ENCODE measurements around the gene BZW2. TPM values are rescaled to one million over a fixed set of nuclear protein-coding genes. Genes with fewer than 3 reads are reported as not detected.
A peak's percentile ranks its signal among the peaks of the same experiment; 100 is the strongest.

BZW2 gene
- total and polyA plus RNA-seq, 4 donors, result 39.0 to 78.5 (median 64.8) TPM

- Histone ChIP-seq H3K4me3 (ENCODE audit: low read depth, low read length) (no peak overlapping the region), H3K9me3 (ENCODE audit: control insufficient read depth, insufficient read depth, low read length) (no peaks in the 10 kb centered on the region), H3K27me3 (ENCODE audit: control insufficient read depth, insufficient read depth, low read length) (no peaks in the 10 kb centered on the region), H3K4me1 (ENCODE audit: control insufficient read depth, insufficient read depth, low read length) (no peaks in the 10 kb centered on the region), H3K27ac (ENCODE audit: low read depth, low read length) (no peak overlapping the region), H3K36me3 (ENCODE audit: control insufficient read depth, insufficient read depth, low read length) (peaks cover 6% of the 10 kb centered on the region)
- WGBS (ENCODE audit: insufficient coverage), result 67% methylated on average over 3 of the region's 3 CpGs
- peak in 1 of 6 donors; percentile 48 for DNase-seq (ENCODE audit: low read depth in 4 of 6, low spot score in 6 of 6)
Measured at GRCh38 chr7:16667355-16667754, 21.4 kb downstream of the BZW2 start.

GRCh38 chr7:16668049-16668858, 22.3 kb downstream of the BZW2 start:
- peak in 1 of 6 donors; percentile 21 for DNase-seq (ENCODE audit: low read depth in 4 of 6, low spot score in 6 of 6)
- no peak overlapping the region for H3K27ac ChIP-seq (ENCODE audit: low read depth, low read length)
- no peak overlapping the region for H3K4me3 ChIP-seq (ENCODE audit: low read depth, low read length)
- WGBS (ENCODE audit: insufficient coverage), result 90% methylated on average over 7 of the region's 11 CpGs
- no peaks in the 10 kb centered on the region for H3K9me3 ChIP-seq (ENCODE audit: control insufficient read depth, insufficient read depth, low read length)
- H3K4me1 ChIP-seq (ENCODE audit: control insufficient read depth, insufficient read depth, low read length), result no peaks in the 10 kb centered on the region
- peaks cover 6% of the 10 kb centered on the region for H3K36me3 ChIP-seq (ENCODE audit: control insufficient read depth, insufficient read depth, low read length)
- no peaks in the 10 kb centered on the region for H3K27me3 ChIP-seq (ENCODE audit: control insufficient read depth, insufficient read depth, low read length)

- H3K4me1 ChIP-seq (ENCODE audit: control insufficient read depth, insufficient read depth, low read length), result no peaks in the 10 kb centered on the region
- WGBS (ENCODE audit: insufficient coverage), result 100% methylated on average over 1 of the region's 5 CpGs
Measured at GRCh38 chr7:16668978-16669377, 23.0 kb downstream of the BZW2 start.

GRCh38 chr7:16669581-16669980, 23.6 kb downstream of the BZW2 start:
- H3K4me1 ChIP-seq (ENCODE audit: control insufficient read depth, insufficient read depth, low read length), result no peaks in the 10 kb centered on the region
- DNase-seq (ENCODE audit: low read depth in 4 of 6, low spot score in 6 of 6), result no peak
- H3K4me3 ChIP-seq (ENCODE audit: low read depth, low read length), result no peak overlapping the region
- H3K27me3 ChIP-seq (ENCODE audit: control insufficient read depth, insufficient read depth, low read length), result no peaks in the 10 kb centered on the region
- WGBS (ENCODE audit: insufficient coverage), result no CpG with 5 or more reads among the region's 2 CpGs
- peaks cover 6% of the 10 kb centered on the region for H3K36me3 ChIP-seq (ENCODE audit: control insufficient read depth, insufficient read depth, low read length)
- H3K9me3 ChIP-seq (ENCODE audit: control insufficient read depth, insufficient read depth, low read length), result no peaks in the 10 kb centered on the region
- no peak overlapping the region for H3K27ac ChIP-seq (ENCODE audit: low read depth, low read length)

More at GRCh38 chr7:16668978-16669377, 23.0 kb downstream of the BZW2 start:
- Histone ChIP-seq H3K36me3 (ENCODE audit: control insufficient read depth, insufficient read depth, low read length) (peaks cover 6% of the 10 kb centered on the region), H3K27ac (ENCODE audit: low read depth, low read length) (no peak overlapping the region), H3K4me3 (ENCODE audit: low read depth, low read length) (no peak overlapping the region), H3K9me3 (ENCODE audit: control insufficient read depth, insufficient read depth, low read length) (no peaks in the 10 kb centered on the region), H3K27me3 (ENCODE audit: control insufficient read depth, insufficient read depth, low read length) (no peaks in the 10 kb centered on the region)
- DNase-seq (ENCODE audit: low read depth in 4 of 6, low spot score in 6 of 6), result no peak

GRCh38 chr7:16670021-16670420, 24.0 kb downstream of the BZW2 start:
- no CpG with 5 or more reads among the region's 1 CpG for WGBS (ENCODE audit: insufficient coverage)
- no peak for DNase-seq (ENCODE audit: low read depth in 4 of 6, low spot score in 6 of 6)
- H3K4me3 ChIP-seq (ENCODE audit: low read depth, low read length), result no peak overlapping the region
- H3K36me3 ChIP-seq (ENCODE audit: control insufficient read depth, insufficient read depth, low read length), result peaks cover 6% of the 10 kb centered on the region
- H3K4me1 ChIP-seq (ENCODE audit: control insufficient read depth, insufficient read depth, low read length), result no peaks in the 10 kb centered on the region
- H3K27me3 ChIP-seq (ENCODE audit: control insufficient read depth, insufficient read depth, low read length), result no peaks in the 10 kb centered on the region
- no peak overlapping the region for H3K27ac ChIP-seq (ENCODE audit: low read depth, low read length)
- no peaks in the 10 kb centered on the region for H3K9me3 ChIP-seq (ENCODE audit: control insufficient read depth, insufficient read depth, low read length)

- peaks cover 8% of the 10 kb centered on the region for H3K36me3 ChIP-seq (ENCODE audit: control insufficient read depth, insufficient read depth, low read length)
- 71% methylated on average over 1 of the region's 4 CpGs for WGBS (ENCODE audit: insufficient coverage)
- H3K4me1 ChIP-seq (ENCODE audit: control insufficient read depth, insufficient read depth, low read length), result no peaks in the 10 kb centered on the region
- no peak overlapping the region for H3K4me3 ChIP-seq (ENCODE audit: low read depth, low read length)
- no peaks in the 10 kb centered on the region for H3K27me3 ChIP-seq (ENCODE audit: control insufficient read depth, insufficient read depth, low read length)
- no peaks in the 10 kb centered on the region for H3K9me3 ChIP-seq (ENCODE audit: control insufficient read depth, insufficient read depth, low read length)
- no peak for DNase-seq (ENCODE audit: low read depth in 4 of 6, low spot score in 6 of 6)
- no peak overlapping the region for H3K27ac ChIP-seq (ENCODE audit: low read depth, low read length)
Measured at GRCh38 chr7:16670731-16671344, 24.9 kb downstream of the BZW2 start.

GRCh38 chr7:16671811-16672210, 25.8 kb downstream of the BZW2 start:
- Histone ChIP-seq H3K4me1 (ENCODE audit: control insufficient read depth, insufficient read depth, low read length) (no peaks in the 10 kb centered on the region), H3K9me3 (ENCODE audit: control insufficient read depth, insufficient read depth, low read length) (no peaks in the 10 kb centered on the region), H3K36me3 (ENCODE audit: control insufficient read depth, insufficient read depth, low read length) (peaks cover 10% of the 10 kb centered on the region), H3K4me3 (ENCODE audit: low read depth, low read length) (no peak overlapping the region), H3K27ac (ENCODE audit: low read depth, low read length) (no peak overlapping the region), H3K27me3 (ENCODE audit: control insufficient read depth, insufficient read depth, low read length) (no peaks in the 10 kb centered on the region)
- WGBS (ENCODE audit: insufficient coverage), result no CpG with 5 or more reads among the region's 3 CpGs
- no peak for DNase-seq (ENCODE audit: low read depth in 4 of 6, low spot score in 6 of 6)

GRCh38 chr7:16675277-16675676, 29.3 kb downstream of the BZW2 start:
- no peak for DNase-seq (ENCODE audit: low read depth in 4 of 6, low spot score in 6 of 6)
- H3K27me3 ChIP-seq (ENCODE audit: control insufficient read depth, insufficient read depth, low read length), result no peaks in the 10 kb centered on the region
- no peak overlapping the region for H3K4me3 ChIP-seq (ENCODE audit: low read depth, low read length)

GRCh38 chr7:16677978-16678494, 32.1 kb downstream of the BZW2 start:
- no peaks in the 10 kb centered on the region for H3K27me3 ChIP-seq (ENCODE audit: control insufficient read depth, insufficient read depth, low read length)
- H3K27ac ChIP-seq (ENCODE audit: low read depth, low read length), result no peak overlapping the region
- H3K4me3 ChIP-seq (ENCODE audit: low read depth, low read length), result no peak overlapping the region
- 100% methylated on average over 5 of the region's 12 CpGs for WGBS (ENCODE audit: insufficient coverage)
- H3K9me3 ChIP-seq (ENCODE audit: control insufficient read depth, insufficient read depth, low read length), result no peaks in the 10 kb centered on the region
- H3K4me1 ChIP-seq (ENCODE audit: control insufficient read depth, insufficient read depth, low read length), result no peaks in the 10 kb centered on the region
- no peak for DNase-seq (ENCODE audit: low read depth in 4 of 6, low spot score in 6 of 6)
- peaks cover 17% of the 10 kb centered on the region for H3K36me3 ChIP-seq (ENCODE audit: control insufficient read depth, insufficient read depth, low read length)

More at GRCh38 chr7:16675277-16675676, 29.3 kb downstream of the BZW2 start:
- Histone ChIP-seq H3K27ac (ENCODE audit: low read depth, low read length) (no peak overlapping the region), H3K9me3 (ENCODE audit: control insufficient read depth, insufficient read depth, low read length) (no peaks in the 10 kb centered on the region), H3K36me3 (ENCODE audit: control insufficient read depth, insufficient read depth, low read length) (peaks cover 7% of the 10 kb centered on the region), H3K4me1 (ENCODE audit: control insufficient read depth, insufficient read depth, low read length) (no peaks in the 10 kb centered on the region)
- WGBS (ENCODE audit: insufficient coverage), result 100% methylated on average over 2 of the region's 3 CpGs

Data from spinal cord (tissue), 10 donors.